NCI-H2107 (cell line): Measurements from ENCODE around the gene SPHK2.
"Not testable (repeated sequence)": the region's sequence is repeated elsewhere in the genome, so short reads cannot be mapped to it uniquely, and the experiment has no call there.

Source experiments
- DNase-seq: peaks from one replicate; lab custom pipeline; 2025; lab: John Stamatoyannopoulos, UW

SPHK2 gene

DNA sequence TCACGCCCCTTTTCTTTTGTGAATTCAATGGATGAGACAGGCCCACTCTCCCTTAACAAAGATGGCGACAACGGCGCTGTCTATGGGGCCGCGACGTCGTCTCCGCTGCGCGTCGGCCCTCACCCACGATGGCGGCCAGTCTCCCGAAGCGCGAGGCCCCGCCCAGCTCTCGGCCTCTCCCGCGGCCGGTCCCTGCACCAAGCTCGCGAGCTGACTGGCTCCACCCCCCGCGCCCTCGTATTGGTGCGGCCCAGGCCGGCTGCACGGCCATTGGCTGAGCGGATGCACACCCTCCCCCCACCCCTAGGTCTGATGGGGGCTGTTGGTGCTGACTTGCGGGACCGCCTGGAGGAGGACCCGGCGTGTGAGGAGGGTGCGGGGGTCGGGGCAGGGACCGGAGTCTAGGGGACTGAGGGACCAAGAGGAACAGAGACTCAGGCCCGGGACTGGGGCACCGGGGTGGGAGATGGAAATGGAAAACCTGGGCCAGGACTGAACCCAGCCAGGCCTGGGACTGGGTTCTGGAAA, 4.8 kb downstream of the SPHK2 start:
- peak; percentile 93 for DNase-seq

- no peak for DNase-seq
Measured at GRCh38 chr19:48624791-48625723, 5.8 kb downstream of the SPHK2 start.

GRCh38 chr19:48625891-48626327, 6.6 kb downstream of the SPHK2 start:
- no peak for DNase-seq

DNA sequence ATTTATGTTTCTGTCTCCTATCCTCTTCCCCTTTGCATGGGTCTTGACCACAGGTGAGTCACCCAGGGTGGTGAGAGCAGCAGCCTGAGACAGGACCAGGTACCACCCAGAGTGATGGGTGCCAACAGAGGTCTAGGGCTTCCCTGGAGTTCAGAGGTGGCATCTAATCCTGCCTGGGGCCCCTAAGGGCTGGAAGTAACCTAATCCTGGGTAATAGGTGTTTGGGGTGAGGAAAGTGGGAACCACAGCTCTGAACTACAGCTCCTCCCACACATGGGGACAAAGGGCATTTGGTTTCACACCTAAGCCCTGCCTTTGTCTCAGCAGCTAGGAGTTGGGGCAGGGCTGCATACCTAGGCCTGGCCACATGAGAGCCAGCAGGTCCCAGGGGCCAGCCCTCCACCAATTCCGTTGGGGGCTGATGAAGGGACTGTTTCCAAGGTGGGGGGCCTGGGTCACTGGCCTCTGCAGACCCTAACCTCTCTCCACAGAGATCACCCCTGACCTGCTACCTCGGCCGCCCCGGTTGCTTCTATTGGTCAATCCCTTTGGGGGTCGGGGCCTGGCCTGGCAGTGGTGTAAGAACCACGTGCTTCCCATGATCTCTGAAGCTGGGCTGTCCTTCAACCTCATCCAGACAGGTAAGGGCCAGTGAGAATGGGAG, 8.0 kb downstream of the SPHK2 start:
- DNase-seq, result no peak

- DNase-seq, result no peak
Measured at GRCh38 chr19:48627865-48628314, 8.6 kb downstream of the SPHK2 start.

DNA sequence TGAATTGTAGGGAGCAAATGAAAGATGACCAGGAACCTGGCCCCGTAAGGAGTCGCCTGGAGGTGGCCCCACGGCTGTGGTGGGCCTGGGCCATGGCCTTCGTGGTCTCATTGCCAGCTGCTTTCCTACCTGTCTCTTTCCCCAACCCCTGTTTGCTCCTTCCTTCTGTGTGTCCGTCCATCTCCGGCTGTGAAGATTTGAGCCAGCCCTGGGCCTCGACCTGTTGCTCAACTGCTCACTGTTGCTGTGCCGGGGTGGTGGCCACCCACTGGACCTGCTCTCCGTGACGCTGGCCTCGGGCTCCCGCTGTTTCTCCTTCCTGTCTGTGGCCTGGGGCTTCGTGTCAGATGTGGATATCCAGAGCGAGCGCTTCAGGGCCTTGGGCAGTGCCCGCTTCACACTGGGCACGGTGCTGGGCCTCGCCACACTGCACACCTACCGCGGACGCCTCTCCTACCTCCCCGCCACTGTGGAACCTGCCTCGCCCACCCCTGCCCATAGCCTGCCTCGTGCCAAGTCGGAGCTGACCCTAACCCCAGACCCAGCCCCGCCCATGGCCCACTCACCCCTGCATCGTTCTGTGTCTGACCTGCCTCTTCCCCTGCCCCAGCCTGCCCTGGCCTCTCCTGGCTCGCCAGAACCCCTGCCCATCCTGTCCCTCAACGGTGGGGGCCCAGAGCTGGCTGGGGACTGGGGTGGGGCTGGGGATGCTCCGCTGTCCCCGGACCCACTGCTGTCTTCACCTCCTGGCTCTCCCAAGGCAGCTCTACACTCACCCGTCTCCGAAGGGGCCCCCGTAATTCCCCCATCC, 9.4 kb downstream of the SPHK2 start:
- no peak for DNase-seq

- no peak for DNase-seq
Measured at GRCh38 chr19:48629297-48629598, 9.9 kb downstream of the SPHK2 start.

DNA sequence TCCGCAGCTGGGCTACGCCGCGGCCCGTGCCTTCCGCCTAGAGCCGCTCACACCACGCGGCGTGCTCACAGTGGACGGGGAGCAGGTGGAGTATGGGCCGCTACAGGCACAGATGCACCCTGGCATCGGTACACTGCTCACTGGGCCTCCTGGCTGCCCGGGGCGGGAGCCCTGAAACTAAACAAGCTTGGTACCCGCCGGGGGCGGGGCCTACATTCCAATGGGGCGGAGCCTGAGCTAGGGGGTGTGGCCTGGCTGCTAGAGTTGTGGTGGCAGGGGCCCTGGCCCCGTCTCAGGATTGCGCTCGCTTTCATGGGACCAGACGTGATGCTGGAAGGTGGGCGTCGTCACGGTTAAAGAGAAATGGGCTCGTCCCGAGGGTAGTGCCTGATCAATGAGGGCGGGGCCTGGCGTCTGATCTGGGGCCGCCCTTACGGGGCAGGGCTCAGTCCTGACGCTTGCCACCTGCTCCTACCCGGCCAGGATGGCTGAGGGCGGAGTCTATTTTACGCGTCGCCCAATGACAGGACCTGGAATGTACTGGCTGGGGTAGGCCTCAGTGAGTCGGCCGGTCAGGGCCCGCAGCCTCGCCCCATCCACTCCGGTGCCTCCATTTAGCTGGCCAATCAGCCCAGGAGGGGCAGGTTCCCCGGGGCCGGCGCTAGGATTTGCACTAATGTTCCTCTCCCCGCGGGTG, 10.4 kb downstream of the SPHK2 start:
- no peak for DNase-seq

GRCh38 chr19:48630296-48631063, 11.2 kb downstream of the SPHK2 start:
- no peak for DNase-seq

GRCh38 chr19:48631225-48631624, 11.9 kb downstream of the SPHK2 start:
- DNase-seq, result no peak

GRCh38 chr19:48632286-48632685, 13.0 kb downstream of the SPHK2 start:
- not testable (repeated sequence) for DNase-seq

- no peak for DNase-seq
Measured at GRCh38 chr19:48632692-48633147, 13.4 kb downstream of the SPHK2 start.

DNA sequence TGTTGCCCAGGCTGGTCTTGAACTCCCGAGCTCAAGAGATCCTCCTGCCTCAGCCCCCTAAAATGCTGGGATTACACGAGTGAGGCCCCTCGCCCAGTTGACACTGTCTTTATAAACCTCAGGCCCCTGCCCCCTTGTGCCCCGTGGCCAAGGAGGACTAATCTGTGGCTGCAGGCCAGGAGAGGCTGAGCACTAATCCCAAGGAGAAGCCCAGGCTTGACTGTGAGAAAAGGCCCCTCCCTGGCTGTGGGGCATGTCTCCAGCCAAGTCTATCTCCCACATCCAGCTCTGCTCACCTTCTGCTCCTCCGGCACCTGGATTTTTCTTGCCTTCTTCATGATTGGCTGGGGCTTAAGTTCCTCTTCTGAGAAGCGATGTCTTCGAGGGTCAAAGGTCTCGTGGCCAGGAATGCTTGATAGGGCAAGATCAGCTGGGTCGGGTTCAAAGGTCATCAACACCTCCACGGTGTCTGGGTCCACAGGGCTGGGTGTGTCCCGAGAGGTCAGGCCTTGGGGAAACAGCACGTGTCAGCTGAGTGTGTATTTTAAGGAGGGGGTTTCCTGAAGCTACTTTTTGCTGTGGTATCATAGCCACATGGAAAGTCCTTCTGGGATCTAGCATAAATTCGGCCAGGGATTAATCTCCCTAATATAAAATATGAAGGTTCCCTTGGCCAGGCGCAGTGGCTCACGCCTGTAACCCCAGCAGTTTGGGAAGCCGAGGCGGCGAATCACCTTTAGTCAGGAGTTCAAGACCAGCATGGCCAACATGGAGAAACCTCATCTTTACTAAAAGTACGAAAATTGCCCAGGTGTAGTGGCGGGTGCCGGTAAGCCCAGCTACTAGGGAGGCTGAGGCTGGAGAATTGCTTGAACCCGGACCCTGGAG, 14.1 kb downstream of the SPHK2 start:
- DNase-seq, result no peak

DNA sequence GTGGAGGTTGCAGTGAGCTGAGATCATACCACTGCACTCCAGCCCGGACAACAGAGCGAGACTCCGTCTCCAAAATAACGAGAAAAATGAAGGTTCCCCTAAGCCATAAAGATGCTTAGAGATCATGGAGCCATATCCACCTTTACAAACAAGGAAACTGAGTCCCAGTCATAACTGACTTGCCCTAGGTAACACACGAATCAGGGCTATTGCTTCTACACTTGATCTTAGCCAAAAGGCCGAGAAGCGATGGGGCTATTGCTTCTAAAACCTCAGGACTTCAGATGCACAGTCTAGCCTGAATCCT, 14.7 kb downstream of the SPHK2 start:
- DNase-seq, result no peak

DNA sequence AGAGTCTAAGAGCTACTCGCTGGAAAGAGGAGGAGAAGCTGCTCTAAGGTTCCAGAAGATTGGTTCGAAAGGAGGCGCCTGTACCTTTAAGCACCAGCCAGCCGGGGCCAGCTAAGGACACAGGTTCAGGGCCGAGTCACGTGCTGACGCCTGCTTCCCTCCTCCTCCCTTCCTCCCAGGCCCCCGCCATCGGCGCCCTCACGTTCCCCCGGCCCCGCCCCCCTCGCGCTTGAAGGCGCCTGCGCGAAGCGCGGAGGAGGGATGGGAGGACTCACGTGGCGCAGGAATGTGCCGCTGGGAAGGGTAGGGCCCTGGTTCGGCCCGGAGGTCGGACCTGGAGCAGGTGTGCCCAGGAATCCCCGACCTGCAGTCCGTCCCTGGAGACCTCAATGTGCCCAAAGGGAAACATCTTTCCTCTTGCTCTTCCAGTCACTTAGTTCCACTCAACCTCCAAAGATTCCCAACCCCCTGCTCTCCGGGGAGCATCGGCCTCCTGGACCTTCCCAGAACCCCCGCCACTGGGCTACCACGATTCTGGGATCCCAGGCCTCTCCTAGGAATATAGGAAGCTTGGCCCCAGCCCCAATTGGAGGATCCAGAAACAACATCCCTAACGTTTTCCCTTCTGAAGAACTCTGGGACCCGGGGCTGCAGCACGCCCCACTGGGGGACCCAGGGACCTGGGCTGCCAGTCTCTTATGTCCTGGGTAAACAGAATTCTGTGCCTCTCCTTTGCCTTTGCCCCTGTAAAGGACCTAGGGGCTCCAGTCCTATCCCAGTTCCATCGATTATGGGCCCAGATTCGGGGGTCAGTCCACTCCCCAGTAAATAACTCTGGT, 15.3 kb downstream of the SPHK2 start:
- peak; percentile 95 for DNase-seq

DNA sequence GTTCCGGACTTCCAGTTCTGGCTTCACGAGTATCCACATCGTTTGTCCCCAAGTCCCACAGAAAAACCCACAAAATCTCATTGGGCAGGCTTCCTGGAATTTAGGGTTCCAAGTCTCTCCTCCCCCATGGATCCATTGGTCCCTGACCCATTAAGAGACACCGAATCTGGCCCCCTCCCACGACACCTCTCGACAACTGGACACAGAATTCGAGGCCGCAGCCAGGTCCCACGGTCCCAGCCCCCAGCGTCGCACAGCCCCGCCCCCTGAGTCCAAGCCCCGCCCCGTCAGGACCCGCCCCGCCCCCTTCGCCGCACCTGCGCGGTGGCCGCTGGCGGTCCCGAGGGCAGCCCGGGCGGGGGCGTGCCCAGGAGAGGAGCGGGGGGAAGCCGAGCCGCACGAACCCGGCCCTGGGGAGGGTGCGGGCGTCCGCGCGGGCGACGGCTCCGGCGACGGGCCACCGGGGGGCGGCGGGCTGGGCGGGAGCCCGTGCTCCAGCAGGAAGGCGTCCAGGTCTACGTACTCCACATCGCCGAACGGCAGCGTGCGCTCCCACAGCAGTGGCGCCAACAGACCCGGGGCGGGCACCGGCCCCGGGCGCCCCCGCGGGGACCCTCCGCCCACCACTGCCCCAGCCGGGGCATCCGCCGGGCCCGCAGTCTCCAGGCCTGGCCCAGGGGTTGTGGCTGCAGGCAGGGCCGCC, 16.1 kb downstream of the SPHK2 start:
- DNase-seq, result no peak

DNA sequence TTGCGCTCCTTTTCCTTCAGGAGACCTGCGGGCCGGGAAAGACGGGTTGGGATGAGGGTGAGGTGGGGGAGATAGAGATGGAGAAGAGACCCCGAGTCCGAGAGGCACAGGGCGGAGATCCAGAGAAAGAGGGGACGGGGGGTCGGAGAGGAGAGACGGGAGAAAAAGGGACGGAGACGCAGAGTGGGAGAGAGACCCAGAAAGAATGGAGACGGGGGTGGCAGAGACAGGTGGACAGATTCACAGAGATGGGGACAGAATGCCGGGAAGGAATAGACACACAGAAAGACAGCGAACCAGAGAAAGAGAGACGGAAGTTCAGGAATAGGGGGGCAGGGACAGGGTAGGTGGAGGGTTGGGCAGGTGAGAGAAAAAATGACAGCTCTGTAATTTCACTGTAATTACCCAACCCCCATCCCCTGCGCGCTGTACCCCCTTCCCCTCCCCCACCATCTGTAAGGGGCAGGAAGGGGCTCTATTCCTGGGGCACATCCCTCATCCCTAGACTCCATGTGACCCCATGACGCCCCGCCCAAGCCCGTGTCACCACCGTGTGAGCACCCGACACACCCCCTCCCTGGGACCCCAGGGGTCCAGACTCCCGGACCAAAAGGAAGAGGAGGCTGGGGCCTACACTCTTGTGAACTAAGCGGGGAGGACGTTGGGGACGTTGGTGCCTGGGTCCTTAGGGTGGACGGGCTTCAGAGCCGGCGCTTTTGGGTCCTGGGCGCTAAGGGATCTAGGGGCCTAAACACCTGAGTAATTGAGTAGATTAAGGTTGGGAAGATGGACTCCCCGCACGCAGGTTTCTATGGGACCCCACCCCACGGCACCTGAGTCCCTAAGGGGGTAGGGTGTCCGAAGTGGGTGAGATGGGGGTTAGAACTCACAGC, 16.9 kb downstream of the SPHK2 start:
- DNase-seq, result no peak
